HCT116 (cell line): ENCODE results near the gene LCE6A. TPM values are rescaled to one million over a fixed set of nuclear protein-coding genes. Genes with fewer than 3 reads are reported as not detected.

Experiments used
- ATAC-seq: fragments of 200-7000 bp; cut with Tn5 transposase; 2 replicates; pipeline ENCODE4 v1.9.1; 2020; ENCODE audit warnings: mild to moderate bottlenecking, moderate library complexity
- BruUV-seq: library from RNA; stranded (reverse); fragments of 400-500 nt; replicated peaks from 2 replicates; lab custom pipeline; 2021; lab: Mats Ljungman, UMichigan
- CTCF ChIA-PET: fragments of 300-600 bp; sonication (Branson Sonifier 250); formaldehyde crosslinking; loops from one replicate; lab custom pipeline; 2021; ENCODE audit warnings: antibody characterized with exemption; lab: Charles Lee
- POLR2A ChIA-PET: fragments of 300-600, 350-600 bp; sonication (Branson Sonifier 250); formaldehyde crosslinking; loops from one replicate; lab custom pipeline; 2021; ENCODE audit warnings: antibody characterized with exemption; lab: Charles Lee
- RAD21 ChIA-PET, 2 experiments: fragments of 300-600 bp; sonication (Branson Sonifier 250); formaldehyde crosslinking; loops; one replicate each; lab custom pipeline; 2023; ENCODE audit warnings: low total read pairs in 2 of 2; ENCODE audit not compliant: uncharacterized antibody in 2 of 2, unreplicated experiment in 2 of 2, low non-redundant PET in 1 of 2; lab: Charles Lee
- DNase-seq: peaks from one replicate; pipeline ENCODE4 v3.0.0-alpha.2; 2010; ENCODE audit warnings: low read depth, low spot score
- H2AFZ ChIP-seq: fragments of 200-600 bp; shearing (Covaris generic), sonication (generic); 2 replicates; pipeline ENCODE4 v1.6.1; 2017; ENCODE audit warnings: low read depth, mixed run types, mixed read lengths, antibody characterized with exemption, low read length; ENCODE audit not compliant: poor library complexity, severe bottlenecking
- H3K27ac ChIP-seq: 2 replicates; pipeline ENCODE4 v1.5.1; 2012; ENCODE audit warnings: low read depth, low read length
- H3K27me3 ChIP-seq: fragments of 200-600 bp; sonication (generic); 2 replicates; pipeline ENCODE4 v1.6.1; 2016; ENCODE audit warnings: mixed run types, low read length, mixed read lengths; ENCODE audit not compliant: insufficient read depth
- H3K36me3 ChIP-seq, 2 experiments: fragments of 200-500 bp in 1 of 2; fragments of 200-600 bp in 1 of 2; sonication (Bioruptor generic) in 1 of 2; sonication (generic) in 1 of 2; 2 replicates each; pipeline versions ENCODE4 v1.5.1 to v1.6.1; 2014 to 2016; ENCODE audit warnings: low read length in 2 of 2, inconsistent platforms in 1 of 2, mixed read lengths in 1 of 2, mixed run types in 1 of 2; ENCODE audit not compliant: insufficient read depth in 2 of 2, control insufficient read depth in 1 of 2
- H3K4me1 ChIP-seq, 2 experiments: fragments of 200-600 bp in 1 of 2; sonication (generic) in 1 of 2; 2 replicates each; pipeline versions ENCODE4 v1.5.1 to v1.6.1; 2012 to 2017; ENCODE audit warnings: low read length in 2 of 2, inconsistent platforms in 1 of 2, mild to moderate bottlenecking in 1 of 2, mixed read lengths in 1 of 2, mixed run types in 1 of 2, moderate library complexity in 1 of 2; ENCODE audit not compliant: insufficient read depth in 2 of 2, control insufficient read depth in 1 of 2
- H3K4me2 ChIP-seq: fragments of 200-600 bp; sonication (generic); 2 replicates; pipeline ENCODE4 v1.6.1; 2017; ENCODE audit warnings: mixed run types, low read length, mixed read lengths
- H3K4me3 ChIP-seq, 2 experiments: fragments of 200-600 bp in 1 of 2; sonication (generic) in 1 of 2; replicated peaks in 1 of 2; 2 replicates each; pipeline ENCODE4 v1.5.1; 2011 to 2016; ENCODE audit warnings: low read length in 2 of 2, control low read depth in 1 of 2, low read depth in 1 of 2, mild to moderate bottlenecking in 1 of 2, mixed read lengths in 1 of 2, mixed run types in 1 of 2
- H3K79me2 ChIP-seq: fragments of 200-600 bp; sonication (generic); 2 replicates; pipeline ENCODE4 v1.6.1; 2017; ENCODE audit warnings: mild to moderate bottlenecking, mixed run types, low read length, moderate library complexity, mixed read lengths; ENCODE audit not compliant: insufficient read depth
- H3K9ac ChIP-seq: fragments of 200-600 bp; sonication (generic); 2 replicates; pipeline ENCODE4 v1.6.1; 2016; ENCODE audit warnings: low read length, mixed read lengths
- H3K9me2 ChIP-seq: fragments of 200-600 bp; sonication (generic), shearing (Covaris generic); 2 replicates; pipeline ENCODE4 v1.6.1; 2017; ENCODE audit warnings: mixed run types, mild to moderate bottlenecking, moderate library complexity; ENCODE audit not compliant: insufficient read depth
- H3K9me3 ChIP-seq, 2 experiments: fragments of 200-500 bp in 1 of 2; fragments of 200-600 bp in 1 of 2; sonication (Bioruptor generic) in 1 of 2; sonication (generic) in 1 of 2; 2 replicates each; pipeline ENCODE4 v1.6.1; 2014 to 2017; ENCODE audit warnings: low read length in 2 of 2, mixed read lengths in 2 of 2, inconsistent platforms in 1 of 2, low read depth in 1 of 2, mild to moderate bottlenecking in 1 of 2, mixed run types in 1 of 2, moderate library complexity in 1 of 2; ENCODE audit not compliant: control insufficient read depth in 1 of 2, insufficient read depth in 1 of 2
- H4K20me1 ChIP-seq: fragments of 200-600 bp; sonication (generic), shearing (Covaris generic); 2 replicates; pipeline ENCODE4 v1.6.1; 2017; ENCODE audit warnings: mixed run types, mild to moderate bottlenecking, moderate library complexity; ENCODE audit not compliant: insufficient read depth
- ATF3 ChIP-seq: IDR thresholded peaks from 2 replicates; pipeline ENCODE4 v1.6.1; 2012
- CTCF ChIP-seq, 3 experiments: fragments of 200-600 bp in 1 of 3; sonication (generic) in 1 of 3; IDR thresholded peaks in 2 of 3; conservative IDR thresholded peaks in 1 of 3; 2 replicates each; pipeline ENCODE4 v1.5.1; 2012 to 2017; ENCODE audit warnings: low read depth in 2 of 3, low read length in 2 of 3, antibody characterized with exemption in 1 of 3, borderline replicate concordance in 1 of 3, control low read depth in 1 of 3, mild to moderate bottlenecking in 1 of 3, mixed read lengths in 1 of 3, mixed run types in 1 of 3, moderate library complexity in 1 of 3; ENCODE audit not compliant: insufficient read depth in 1 of 3
- EZH2 ChIP-seq: fragments of 200-600 bp; sonication (generic); IDR thresholded peaks from 2 replicates; pipeline ENCODE4 v1.6.1; 2017; ENCODE audit warnings: antibody characterized with exemption, mixed run types
- EZH2phosphoT487 ChIP-seq: fragments of 200-600 bp; IDR thresholded peaks from 2 replicates; pipeline ENCODE4 v1.6.1; 2018; ENCODE audit warnings: antibody characterized with exemption, borderline replicate concordance
- FOSL1 ChIP-seq: IDR thresholded peaks from 2 replicates; pipeline ENCODE4 v1.6.1; 2012; ENCODE audit warnings: low read depth
- JUND ChIP-seq: IDR thresholded peaks from 2 replicates; pipeline ENCODE4 v1.6.1; 2012
- MAX ChIP-seq: IDR thresholded peaks from 2 replicates; pipeline ENCODE4 v1.6.1; 2012
- POLR2A ChIP-seq: IDR thresholded peaks from 2 replicates; pipeline ENCODE4 v1.7.0; 2011; ENCODE audit warnings: borderline replicate concordance; ENCODE audit not compliant: insufficient read depth, insufficient read length; ENCODE audit errors: extremely low read depth
- POLR2AphosphoS5 ChIP-seq: IDR thresholded peaks from 2 replicates; pipeline ENCODE4 v1.6.1; 2011; ENCODE audit warnings: mild to moderate bottlenecking, low read depth, low read length, moderate library complexity
- RAD21 ChIP-seq: IDR thresholded peaks from 2 replicates; pipeline ENCODE4 v1.6.1; 2012; ENCODE audit warnings: low read depth, mild to moderate bottlenecking
- REST ChIP-seq: IDR thresholded peaks from 2 replicates; pipeline ENCODE4 v1.6.1; 2012; ENCODE audit warnings: low read depth
- SIN3A ChIP-seq: IDR thresholded peaks from 2 replicates; pipeline ENCODE4 v1.6.1; 2012; ENCODE audit warnings: low read depth
- SRF ChIP-seq: IDR thresholded peaks from 2 replicates; pipeline ENCODE4 v1.6.1; 2012; ENCODE audit warnings: low read depth
- TCF7L2 ChIP-seq: IDR thresholded peaks from 2 replicates; pipeline ENCODE4 v1.7.0; 2011; ENCODE audit warnings: borderline replicate concordance, inconsistent platforms; ENCODE audit not compliant: insufficient read depth, insufficient read length; ENCODE audit errors: extremely low read depth
- YY1 ChIP-seq: IDR thresholded peaks from 2 replicates; pipeline ENCODE4 v1.6.1; 2011; ENCODE audit warnings: low read length, low read depth, moderate library complexity, mild to moderate bottlenecking; ENCODE audit not compliant: insufficient replicate concordance; ENCODE audit errors: extremely low read depth
- ZBTB33 ChIP-seq: IDR thresholded peaks from 2 replicates; pipeline ENCODE4 v1.6.1; 2011; ENCODE audit warnings: mild to moderate bottlenecking, low read length, moderate library complexity; ENCODE audit not compliant: insufficient replicate concordance; ENCODE audit errors: extremely low read depth
- ZFX ChIP-seq: fragments of 450-650 bp; IDR thresholded peaks from 2 replicates; pipeline ENCODE4 v1.6.1; 2017
- ZNF274 ChIP-seq: fragments of 200-500 bp; sonication (Bioruptor generic); IDR thresholded peaks from 2 replicates; pipeline ENCODE4 v1.6.1; 2014; ENCODE audit warnings: mild to moderate bottlenecking, low read depth, low read length, inconsistent platforms
- intact Hi-C: fragments of 100-400 bp; cut with micrococcal nuclease; formaldehyde crosslinking; loops from 2 replicates; pipeline ENCODE4 v1.10.0; 2022
- total RNA-seq: library from RNA; stranded (reverse); gene quantifications from one replicate; pipeline ENCODE4 v1.2.1, GENCODE V29; 2021; ENCODE audit not compliant: unreplicated experiment

The LCE6A gene
- total RNA-seq, 1 experiment from 2014 or later, result not detected

- ATAC-seq (no peak), DNase-seq (no peak)
- H3K9me2 ChIP-seq, result no peaks in the 10 kb centered on the region
- CTCF ChIA-PET, result interaction anchor here (0.6 to 6.0 kb wide), 11 partner anchors 16 to 428 kb away, joined by 3 to 94 read pairs (median 4); no protein-coding TSS in a partner anchor
- no TSS peak for BruUV-seq
- TF ChIP-seq YY1 (no peak), ZBTB33 (no peak), ZNF274 (no peak), MAX (no peak), CTCF (IDR thresholded peaks at IDR 0.05 in 2 of 3, conservative IDR thresholded peaks at IDR 0.05 in 1 of 3; ENCODE audit: borderline replicate concordance in 1 of 3, insufficient read depth in 1 of 3, low read depth in 2 of 3, low read length in 2 of 3) (no peak), ATF3 (no peak), FOSL1 (no peak), POLR2A (no peak), EZH2phosphoT487 (no peak), REST (no peak), TCF7L2 (no peak), SRF (no peak), ZFX (no peak), RAD21 (no peak), SIN3A (no peak), POLR2AphosphoS5 (no peak), EZH2 (no peak), JUND (no peak)
- H3K4me1 ChIP-seq, result no peaks in the 10 kb centered on the region
- intact Hi-C loops, result loop anchor here (1.0 to 5.0 kb wide), 5 partner anchors 55 to 407 kb away; partner anchors contain the start of gene SPRR1B
- POLR2A ChIA-PET, result no interaction called here
- no peaks in the 10 kb centered on the region for H3K79me2 ChIP-seq
- no peaks in the 10 kb centered on the region; the same call in 1 of the 2 replicates for H4K20me1 ChIP-seq
- no peak overlapping the region for H3K27ac ChIP-seq
- H2AFZ ChIP-seq, result no peak overlapping the region
- H3K27me3 ChIP-seq, result peaks cover 14% of the 10 kb centered on the region; the same call in 1 of the 2 replicates
- H3K9ac ChIP-seq, result no peak overlapping the region
- H3K4me2 ChIP-seq, result peak overlapping the region; percentile 31; the same call in 1 of the 2 replicates
- no peaks in the 10 kb centered on the region for H3K36me3 ChIP-seq
- RAD21 ChIA-PET, result interaction anchor here in 1 of 2 experiments (1.3 kb wide), 1 partner anchor 321 kb away, joined by 3 read pairs; no protein-coding TSS in a partner anchor
- no peak overlapping the region for H3K4me3 ChIP-seq
- no peaks in the 10 kb centered on the region for H3K9me3 ChIP-seq
Measured at GRCh38 chr1:152871731-152872126, 29.1 kb downstream of the LCE6A start.
